SU-DHL-6 (cell line): ENCODE data around the gene FSCN2.

ENCODE experiments used
- H2AFZ ChIP-seq: fragments of 200-600 bp; sonication (generic); 2 replicates; pipeline ENCODE4 v1.6.1; 2014; ENCODE audit warnings: low read depth, mild to moderate bottlenecking, moderate library complexity, mixed read lengths, antibody characterized with exemption, low read length; ENCODE audit not compliant: severe bottlenecking
- H3F3A ChIP-seq: fragments of 200-600 bp; shearing (Covaris generic); 2 replicates; pipeline ENCODE4 v1.6.0; 2016; ENCODE audit warnings: antibody characterized with exemption, mild to moderate bottlenecking; ENCODE audit not compliant: insufficient read depth
- H3K27ac ChIP-seq: fragments of 200-600 bp; sonication (generic); 2 replicates; pipeline ENCODE4 v1.5.1; 2016; ENCODE audit warnings: low read depth, mild to moderate bottlenecking, low read length, moderate library complexity, mixed read lengths
- H3K27me3 ChIP-seq: fragments of 200-600 bp; sonication (generic), shearing (Covaris generic); 2 replicates; pipeline ENCODE4 v1.6.0; 2014; ENCODE audit warnings: mild to moderate bottlenecking, low read length
- H3K36me3 ChIP-seq: fragments of 200-600 bp; sonication (generic); 2 replicates; pipeline ENCODE4 v1.6.1; 2014; ENCODE audit warnings: mild to moderate bottlenecking, low read length, mixed read lengths
- H3K4me2 ChIP-seq: fragments of 300-600, 200-600 bp; shearing (Covaris generic), sonication (generic); 2 replicates; pipeline ENCODE4 v1.6.0; 2014; ENCODE audit warnings: low read length, low read depth, mild to moderate bottlenecking; ENCODE audit not compliant: poor library complexity, severe bottlenecking
- H3K4me3 ChIP-seq: fragments of 200-600 bp; sonication (generic); 2 replicates; pipeline ENCODE4 v1.5.1; 2014; ENCODE audit warnings: antibody characterized with exemption, low read length, mild to moderate bottlenecking, mixed read lengths; ENCODE audit not compliant: insufficient read depth, poor library complexity, severe bottlenecking
- H3K79me2 ChIP-seq: fragments of 200-600 bp; sonication (generic); 2 replicates; pipeline ENCODE4 v1.6.1; 2014; ENCODE audit warnings: mild to moderate bottlenecking, low read length, moderate library complexity; ENCODE audit not compliant: insufficient read depth
- H3K9ac ChIP-seq: fragments of 200-600 bp; sonication (generic); 2 replicates; pipeline ENCODE4 v1.7.0; 2014; ENCODE audit warnings: mild to moderate bottlenecking, low read length
- H3K9me2 ChIP-seq: fragments of 200-600 bp; sonication (generic); replicated peaks from 2 replicates; pipeline ENCODE4 v1.6.1; 2014; ENCODE audit warnings: low read length; ENCODE audit not compliant: insufficient read depth
- H3K9me3 ChIP-seq: fragments of 200-600 bp; sonication (generic); 2 replicates; pipeline ENCODE4 v1.6.1; 2014; ENCODE audit warnings: low read length, mixed read lengths; ENCODE audit not compliant: insufficient read depth
- H4K20me1 ChIP-seq: fragments of 200-600 bp; sonication (generic); 2 replicates; pipeline ENCODE4 v1.6.1; 2014; ENCODE audit warnings: low read depth, mild to moderate bottlenecking, antibody characterized with exemption, low read length, moderate library complexity, mixed read lengths
- EZH2phosphoT487 ChIP-seq: fragments of 200-600 bp; sonication (generic), shearing (Covaris generic); conservative IDR thresholded peaks from 2 replicates; pipeline ENCODE4 v1.6.1; 2018; ENCODE audit warnings: mild to moderate bottlenecking, antibody characterized with exemption, low read length, moderate library complexity, mixed read lengths
- TF ChIP-seq, protein P1 (sequence below): fragments of 200-600 bp; sonication (generic); IDR thresholded peaks from one replicate; pipeline ENCODE4 v1.5.1; 2017; ENCODE audit warnings: antibody characterized with exemption, mild to moderate bottlenecking, low read length, moderate library complexity; ENCODE audit not compliant: insufficient read depth, poor library complexity, severe bottlenecking

The FSCN2 gene

DNA sequence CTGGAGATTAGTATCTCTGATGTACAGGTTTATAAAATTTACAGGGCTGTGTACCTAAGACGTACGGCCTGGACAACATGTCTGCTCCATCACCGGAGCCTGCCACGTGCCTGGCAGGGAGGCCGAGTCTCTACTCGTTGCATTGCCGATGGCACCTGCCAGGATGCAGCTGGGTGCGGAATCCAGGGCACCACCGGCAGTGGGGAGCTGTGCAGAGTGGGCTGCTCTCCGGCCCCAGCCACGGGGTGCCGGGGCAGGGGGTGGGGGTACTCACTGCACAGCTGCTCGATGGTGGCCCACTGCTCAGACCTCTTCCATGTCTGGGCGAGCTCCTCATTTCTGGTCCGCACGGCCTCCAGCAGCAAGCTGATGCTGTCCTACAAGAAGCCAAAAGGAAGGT, 37.1 kb downstream of the FSCN2 start:
- Histone ChIP-seq H3K9me2 (no peaks in the 10 kb centered on the region), H3K9me3 (no peaks in the 10 kb centered on the region), H4K20me1 (no peaks in the 10 kb centered on the region), H3F3A (no peaks in the 10 kb centered on the region), H3K4me2 (no peak overlapping the region), H3K27ac (no peak overlapping the region), H3K27me3 (no peaks in the 10 kb centered on the region), H3K36me3 (peaks cover 7% of the 10 kb centered on the region; the same call in 1 of the 2 replicates), H2AFZ (no peak overlapping the region), H3K79me2 (no peaks in the 10 kb centered on the region), H3K9ac (no peak overlapping the region), H3K4me3 (no peak overlapping the region)
- TF ChIP-seq, protein P1, sequence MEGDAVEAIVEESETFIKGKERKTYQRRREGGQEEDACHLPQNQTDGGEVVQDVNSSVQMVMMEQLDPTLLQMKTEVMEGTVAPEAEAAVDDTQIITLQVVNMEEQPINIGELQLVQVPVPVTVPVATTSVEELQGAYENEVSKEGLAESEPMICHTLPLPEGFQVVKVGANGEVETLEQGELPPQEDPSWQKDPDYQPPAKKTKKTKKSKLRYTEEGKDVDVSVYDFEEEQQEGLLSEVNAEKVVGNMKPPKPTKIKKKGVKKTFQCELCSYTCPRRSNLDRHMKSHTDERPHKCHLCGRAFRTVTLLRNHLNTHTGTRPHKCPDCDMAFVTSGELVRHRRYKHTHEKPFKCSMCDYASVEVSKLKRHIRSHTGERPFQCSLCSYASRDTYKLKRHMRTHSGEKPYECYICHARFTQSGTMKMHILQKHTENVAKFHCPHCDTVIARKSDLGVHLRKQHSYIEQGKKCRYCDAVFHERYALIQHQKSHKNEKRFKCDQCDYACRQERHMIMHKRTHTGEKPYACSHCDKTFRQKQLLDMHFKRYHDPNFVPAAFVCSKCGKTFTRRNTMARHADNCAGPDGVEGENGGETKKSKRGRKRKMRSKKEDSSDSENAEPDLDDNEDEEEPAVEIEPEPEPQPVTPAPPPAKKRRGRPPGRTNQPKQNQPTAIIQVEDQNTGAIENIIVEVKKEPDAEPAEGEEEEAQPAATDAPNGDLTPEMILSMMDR = no peak
- no peak for TF ChIP-seq EZH2phosphoT487

DNA sequence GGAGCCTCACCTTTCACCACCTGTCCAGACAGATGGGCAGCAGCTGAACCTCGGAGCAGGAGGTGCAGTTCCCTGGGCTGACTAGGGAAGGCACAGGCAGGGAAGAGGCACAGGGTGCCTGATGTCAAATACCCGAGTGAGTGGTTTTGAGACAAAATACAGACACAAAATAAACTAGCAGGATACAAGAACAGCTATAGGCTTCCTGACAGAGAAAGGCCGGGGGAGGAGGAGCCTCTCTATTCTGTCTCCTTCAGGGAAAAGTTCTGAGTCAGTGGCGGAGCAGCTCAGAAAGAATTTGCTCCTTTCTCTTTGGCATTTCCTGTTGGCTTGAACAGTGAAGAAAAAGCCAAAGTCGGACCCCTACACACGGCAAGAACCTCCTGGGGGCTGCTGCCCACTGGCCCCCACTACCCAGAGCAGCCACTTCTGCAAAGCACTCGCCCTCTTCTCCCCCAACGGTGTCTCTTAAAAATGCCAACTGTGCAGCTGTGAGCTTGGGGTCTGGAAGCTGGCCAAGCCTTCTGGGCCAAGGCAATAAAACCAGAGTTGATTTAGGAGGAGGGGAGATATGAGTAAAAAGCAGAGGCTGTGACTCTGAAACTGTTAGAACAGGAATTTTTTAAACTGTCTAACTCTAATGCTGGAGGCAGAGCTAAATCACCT, 38.4 kb downstream of the FSCN2 start:
- H3K4me2 ChIP-seq = no peak overlapping the region
- no peak overlapping the region for H2AFZ ChIP-seq
- no peaks in the 10 kb centered on the region for H3K9me3 ChIP-seq
- TF ChIP-seq, protein P1 = no peak
- TF ChIP-seq EZH2phosphoT487 = no peak
- no peaks in the 10 kb centered on the region for H4K20me1 ChIP-seq
- no peak overlapping the region for H3K9ac ChIP-seq
- no peaks in the 10 kb centered on the region for H3F3A ChIP-seq
- H3K36me3 ChIP-seq = 0 out of 2 replicates have a peak, but pooled peaks cover 2% of the 10 kb centered on the region
- H3K79me2 ChIP-seq = no peaks in the 10 kb centered on the region
- H3K27me3 ChIP-seq = no peaks in the 10 kb centered on the region
- H3K4me3 ChIP-seq = no peak overlapping the region
- no peaks in the 10 kb centered on the region for H3K9me2 ChIP-seq
- no peak overlapping the region for H3K27ac ChIP-seq

DNA sequence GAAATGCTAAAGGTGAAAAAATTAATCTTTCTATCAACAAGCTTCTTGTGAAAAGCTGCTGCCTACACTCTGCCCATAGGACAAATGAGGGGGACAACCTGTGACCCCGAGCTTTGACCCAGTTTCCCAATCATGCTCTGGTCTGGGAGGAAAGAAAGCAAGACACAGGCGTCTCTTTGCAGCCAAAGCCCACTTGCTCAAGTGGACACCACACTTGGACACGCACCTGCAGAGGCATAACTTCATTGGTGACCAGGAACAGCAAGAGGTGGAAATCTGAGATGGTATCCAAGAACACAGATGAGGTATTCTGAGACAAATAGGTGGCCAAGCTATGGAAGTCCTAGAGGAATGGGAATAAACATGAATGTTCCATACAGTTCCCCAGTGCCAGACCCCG, 39.0 kb downstream of the FSCN2 start:
- Histone ChIP-seq H3K4me3 (no peak overlapping the region), H3F3A (no peaks in the 10 kb centered on the region), H3K9me3 (no peaks in the 10 kb centered on the region), H3K4me2 (no peak overlapping the region), H3K27ac (no peak overlapping the region), H3K27me3 (no peaks in the 10 kb centered on the region), H3K9me2 (no peaks in the 10 kb centered on the region), H4K20me1 (no peaks in the 10 kb centered on the region), H3K79me2 (no peaks in the 10 kb centered on the region), H2AFZ (no peak overlapping the region), H3K9ac (no peak overlapping the region), H3K36me3 (0 out of 2 replicates have a peak, but pooled peaks cover 2% of the 10 kb centered on the region)
- TF ChIP-seq, protein P1 = no peak
- no peak for TF ChIP-seq EZH2phosphoT487
